ENCODE measurements around the gene BNIP1. TPM values are rescaled to one million over a fixed set of nuclear protein-coding genes. Genes with fewer than 3 reads are reported as not detected.
"Not testable (repeated sequence)": the region's sequence is repeated elsewhere in the genome, so short reads cannot be mapped to it uniquely, and the experiment has no call there.

BNIP1 gene
- total RNA-seq, 2 experiments from 2014 or later: 22.5 to 24.4 TPM

- peaks cover 2% of the 10 kb centered on the region for H3K9me3 Mint-ChIP-seq
- POLR2A ChIA-PET: interaction anchor here (0.5 kb wide), 1 partner anchor 121 kb away, joined by 3 read pairs; no protein-coding TSS in a partner anchor
Measured at GRCh38 chr5:173114536-173114935, 29.8 kb upstream of the BNIP1 start.

GRCh38 chr5:173119719-173120118 is 24.6 kb upstream of the BNIP1 start:
- no peak overlapping the region for H3K27ac Mint-ChIP-seq
- DNase-seq (no peak), ATAC-seq (ENCODE audit: poor library complexity) (no peak)
- H3K4me1 ChIP-seq (ENCODE audit: insufficient read depth, low read length): no peaks in the 10 kb centered on the region
- intact Hi-C loops (cut with DNase I, micrococcal nuclease): no loop called here
- peaks cover 57% of the 10 kb centered on the region for H3K36me3 ChIP-seq (ENCODE audit: insufficient read depth, low read length)
- no peaks in the 10 kb centered on the region for H3K27me3 ChIP-seq (ENCODE audit: control insufficient read depth in 1 of 2, insufficient read depth in 2 of 2, low read length in 2 of 2)
- no peaks in the 10 kb centered on the region for H3K27me3 Mint-ChIP-seq
- no peak overlapping the region for H3K4me3 ChIP-seq (ENCODE audit: low read length)
- no peak for TF ChIP-seq CTCF (IDR thresholded peaks at IDR 0.05)
- peaks cover 0 to 4% of the 10 kb centered on the region in 2 experiments for H3K9me3 ChIP-seq (ENCODE audit: control insufficient read depth in 1 of 2, insufficient read depth in 1 of 2, low read length in 2 of 2)
- H3K4me3 Mint-ChIP-seq: no peak overlapping the region
- H3K36me3 Mint-ChIP-seq (ENCODE audit: low read depth): peaks cover 83% of the 10 kb centered on the region
- H3K9me3 Mint-ChIP-seq: peaks cover 4% of the 10 kb centered on the region
- CTCF ChIA-PET: no interaction called here
- no peaks in the 10 kb centered on the region for H3K4me1 Mint-ChIP-seq (ENCODE audit: low read depth)
- POLR2A ChIA-PET: no interaction called here
- no peak overlapping the region for H3K27ac ChIP-seq (ENCODE audit: low read depth in 1 of 2, low read length in 2 of 2)

More at GRCh38 chr5:173114536-173114935, 29.8 kb upstream of the BNIP1 start:
- H3K27me3 Mint-ChIP-seq: no peaks in the 10 kb centered on the region
- Histone ChIP-seq H3K4me3 (ENCODE audit: low read length) (no peak overlapping the region), H3K36me3 (ENCODE audit: insufficient read depth, low read length) (peaks cover 76% of the 10 kb centered on the region), H3K4me1 (ENCODE audit: insufficient read depth, low read length) (no peaks in the 10 kb centered on the region), H3K9me3 (ENCODE audit: control insufficient read depth in 1 of 2, insufficient read depth in 1 of 2, low read length in 2 of 2) (peaks cover 0 to 2% of the 10 kb centered on the region in 2 experiments), H3K27ac (ENCODE audit: low read depth in 1 of 2, low read length in 2 of 2) (no peak overlapping the region), H3K27me3 (ENCODE audit: control insufficient read depth in 1 of 2, insufficient read depth in 2 of 2, low read length in 2 of 2) (no peaks in the 10 kb centered on the region)
- CTCF ChIA-PET: no interaction called here
- TF ChIP-seq CTCF (IDR thresholded peaks at IDR 0.05): no peak
- no peaks in the 10 kb centered on the region for H3K4me1 Mint-ChIP-seq (ENCODE audit: low read depth)
- no peak for ATAC-seq (ENCODE audit: poor library complexity)
- H3K4me3 Mint-ChIP-seq: no peak overlapping the region
- peaks cover 90% of the 10 kb centered on the region for H3K36me3 Mint-ChIP-seq (ENCODE audit: low read depth)
- no peak overlapping the region for H3K27ac Mint-ChIP-seq
- no peak for DNase-seq
- intact Hi-C loops (cut with DNase I, micrococcal nuclease): no loop called here

- no peak for TF ChIP-seq CTCF (IDR thresholded peaks at IDR 0.05)
- intact Hi-C loops (cut with DNase I, micrococcal nuclease): no loop called here
- Histone ChIP-seq H3K27me3 (ENCODE audit: control insufficient read depth in 1 of 2, insufficient read depth in 2 of 2, low read length in 2 of 2) (no peaks in the 10 kb centered on the region), H3K36me3 (ENCODE audit: insufficient read depth, low read length) (peaks cover 51% of the 10 kb centered on the region), H3K4me3 (ENCODE audit: low read length) (no peak overlapping the region), H3K27ac (ENCODE audit: low read depth in 1 of 2, low read length in 2 of 2) (no peak overlapping the region), H3K4me1 (ENCODE audit: insufficient read depth, low read length) (no peaks in the 10 kb centered on the region), H3K9me3 (ENCODE audit: control insufficient read depth in 1 of 2, insufficient read depth in 1 of 2, low read length in 2 of 2) (peaks cover 0 to 4% of the 10 kb centered on the region in 2 experiments)
- ChIA-PET CTCF (no interaction called here), POLR2A (no interaction called here)
- Mint-ChIP-seq H3K4me1 (ENCODE audit: low read depth) (no peaks in the 10 kb centered on the region), H3K27me3 (no peaks in the 10 kb centered on the region), H3K9me3 (peaks cover 4% of the 10 kb centered on the region), H3K36me3 (ENCODE audit: low read depth) (peaks cover 86% of the 10 kb centered on the region), H3K27ac (no peak overlapping the region), H3K4me3 (no peak overlapping the region)
- ATAC-seq (ENCODE audit: poor library complexity): no peak
- DNase-seq: no peak
Measured at GRCh38 chr5:173123416-173123815, 20.9 kb upstream of the BNIP1 start.

- POLR2A ChIA-PET; H3K4me3 ChIP-seq (ENCODE audit: low read length); DNase-seq; H3K4me3 Mint-ChIP-seq; H3K9me3 ChIP-seq (ENCODE audit: control insufficient read depth in 1 of 2, insufficient read depth in 1 of 2, low read length in 2 of 2); H3K27me3 Mint-ChIP-seq; H3K27me3 ChIP-seq (ENCODE audit: control insufficient read depth in 1 of 2, insufficient read depth in 2 of 2, low read length in 2 of 2); ATAC-seq (ENCODE audit: poor library complexity); H3K4me1 ChIP-seq (ENCODE audit: insufficient read depth, low read length); H3K27ac Mint-ChIP-seq; CTCF ChIA-PET; H3K9me3 Mint-ChIP-seq; H3K4me1 Mint-ChIP-seq (ENCODE audit: low read depth); H3K27ac ChIP-seq (ENCODE audit: low read depth in 1 of 2, low read length in 2 of 2); intact Hi-C loops (cut with DNase I, micrococcal nuclease): not testable (repeated sequence)
- peaks cover 64% of the 10 kb centered on the region for H3K36me3 Mint-ChIP-seq (ENCODE audit: low read depth)
- peaks cover 50% of the 10 kb centered on the region for H3K36me3 ChIP-seq (ENCODE audit: insufficient read depth, low read length)
Measured at GRCh38 chr5:173132166-173132565, 12.2 kb upstream of the BNIP1 start.

All from CD4-positive, alpha-beta T cell (primary cell).